ENCODE results near the gene DPH7.

DNA sequence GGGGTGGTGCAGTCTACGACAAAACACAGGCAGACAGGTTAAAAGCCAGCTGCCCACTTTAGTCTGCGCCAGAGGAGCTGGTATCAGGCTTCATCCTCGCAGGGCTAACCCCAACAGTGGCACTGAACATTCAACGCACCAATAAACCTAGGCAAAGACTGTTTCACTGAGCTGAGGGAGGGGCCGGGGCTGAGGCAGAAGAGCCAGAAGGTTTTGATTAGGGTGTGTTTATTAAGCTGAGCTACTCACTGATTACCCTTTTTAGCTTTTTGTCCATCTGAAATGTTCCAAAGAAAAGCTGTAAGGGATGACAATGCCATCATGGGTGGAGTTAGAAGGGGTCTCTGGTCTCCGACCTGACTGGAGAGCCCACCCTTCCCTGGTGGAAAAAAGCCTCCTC, 10.2 kb upstream of the DPH7 start:
- no peak for TF ChIP-seq POLR2AphosphoS5 (IDR thresholded peaks at IDR 0.05; ENCODE audit: low read depth, low read length)
- no peak for TF ChIP-seq CREB1 (IDR thresholded peaks at IDR 0.05)
- TF ChIP-seq RAD21 (IDR thresholded peaks at IDR 0.05 in 1 of 2, conservative IDR thresholded peaks at IDR 0.05 in 1 of 2; ENCODE audit: low read depth in 2 of 2, low read length in 2 of 2): no peak
- TF ChIP-seq, protein P1, sequence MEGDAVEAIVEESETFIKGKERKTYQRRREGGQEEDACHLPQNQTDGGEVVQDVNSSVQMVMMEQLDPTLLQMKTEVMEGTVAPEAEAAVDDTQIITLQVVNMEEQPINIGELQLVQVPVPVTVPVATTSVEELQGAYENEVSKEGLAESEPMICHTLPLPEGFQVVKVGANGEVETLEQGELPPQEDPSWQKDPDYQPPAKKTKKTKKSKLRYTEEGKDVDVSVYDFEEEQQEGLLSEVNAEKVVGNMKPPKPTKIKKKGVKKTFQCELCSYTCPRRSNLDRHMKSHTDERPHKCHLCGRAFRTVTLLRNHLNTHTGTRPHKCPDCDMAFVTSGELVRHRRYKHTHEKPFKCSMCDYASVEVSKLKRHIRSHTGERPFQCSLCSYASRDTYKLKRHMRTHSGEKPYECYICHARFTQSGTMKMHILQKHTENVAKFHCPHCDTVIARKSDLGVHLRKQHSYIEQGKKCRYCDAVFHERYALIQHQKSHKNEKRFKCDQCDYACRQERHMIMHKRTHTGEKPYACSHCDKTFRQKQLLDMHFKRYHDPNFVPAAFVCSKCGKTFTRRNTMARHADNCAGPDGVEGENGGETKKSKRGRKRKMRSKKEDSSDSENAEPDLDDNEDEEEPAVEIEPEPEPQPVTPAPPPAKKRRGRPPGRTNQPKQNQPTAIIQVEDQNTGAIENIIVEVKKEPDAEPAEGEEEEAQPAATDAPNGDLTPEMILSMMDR (IDR thresholded peaks at IDR 0.05; ENCODE audit: control extremely low read depth in 1 of 3, insufficient read depth in 1 of 3, low read depth in 1 of 3, low read length in 3 of 3): no peak
- TF ChIP-seq RXRA (IDR thresholded peaks at IDR 0.05; ENCODE audit: insufficient read depth, low read depth, low read length): no peak
- TF ChIP-seq BRCA1 (IDR thresholded peaks at IDR 0.05; ENCODE audit: low read depth, low read length): no peak
- no peak for TF ChIP-seq NRF1 (IDR thresholded peaks at IDR 0.05; ENCODE audit: low read depth, low read length)
- TF ChIP-seq EZH2 (IDR thresholded peaks at IDR 0.05; ENCODE audit: low read depth, low read length, severe bottlenecking): no peak
- no peak for TF ChIP-seq TAF1 (IDR thresholded peaks at IDR 0.05; ENCODE audit: low read depth, low read length)
- no peak for TF ChIP-seq SP2 (IDR thresholded peaks at IDR 0.05; ENCODE audit: low read length)
